GM20431 (cell line): Measurements from ENCODE around the gene EDEM3.
"Not testable (repeated sequence)": the region's sequence is repeated elsewhere in the genome, so short reads cannot be mapped to it uniquely, and the experiment has no call there.

Experiments used
- in situ Hi-C: fragments of 300-500 bp; cut with MseI, MboI; formaldehyde crosslinking; loops from one replicate; pipeline ENCODE4 v1.15.0; 2020; ENCODE audit warnings: low sequenced_read_pairs; ENCODE audit not compliant: unreplicated experiment

The EDEM3 gene

GRCh38 chr1:184754476-184755225 lies at the start of gene EDEM3:
TSS of gene EDEM3 (minus strand) at chr1:184754858. CDS start at chr1:184754646, 212 bp downstream.
- in situ Hi-C loops: no loop called here

GRCh38 chr1:184804220-184804619 lies 49.6 kb upstream of the EDEM3 start:
- in situ Hi-C loops: no loop called here

GRCh38 chr1:184803180-184803492 lies 48.5 kb upstream of the EDEM3 start:
- in situ Hi-C loops: no loop called here

GRCh38 chr1:184802354-184803179 lies 47.9 kb upstream of the EDEM3 start:
- in situ Hi-C loops: no loop called here

GRCh38 chr1:184801503-184801902 lies 46.8 kb upstream of the EDEM3 start:
- in situ Hi-C loops: no loop called here

- in situ Hi-C loops: no loop called here
These were observed 46.2 kb upstream of the EDEM3 start for GRCh38 chr1:184800876-184801275.

GRCh38 chr1:184793967-184794366 lies 39.3 kb upstream of the EDEM3 start:
- in situ Hi-C loops: no loop called here

GRCh38 chr1:184792450-184792969 lies 37.9 kb upstream of the EDEM3 start:
- in situ Hi-C loops: no loop called here

GRCh38 chr1:184791550-184791900 lies 36.9 kb upstream of the EDEM3 start:
- in situ Hi-C loops: no loop called here

- in situ Hi-C loops: no loop called here
These were observed 36.2 kb upstream of the EDEM3 start for GRCh38 chr1:184790642-184791549.

- in situ Hi-C loops: no loop called here
These were observed 35.2 kb upstream of the EDEM3 start for GRCh38 chr1:184789884-184790283.

- in situ Hi-C loops: no loop called here
These were observed 34.3 kb upstream of the EDEM3 start for GRCh38 chr1:184788970-184789369.

- in situ Hi-C loops: no loop called here
These were observed 30.9 kb upstream of the EDEM3 start for GRCh38 chr1:184785529-184785928.

GRCh38 chr1:184783723-184784122 lies 29.1 kb upstream of the EDEM3 start:
- in situ Hi-C loops: not testable (repeated sequence)

- in situ Hi-C loops: no loop called here
These were observed 27.3 kb upstream of the EDEM3 start for GRCh38 chr1:184781941-184782340.

GRCh38 chr1:184775885-184776284 lies 21.2 kb upstream of the EDEM3 start:
- in situ Hi-C loops: no loop called here

- in situ Hi-C loops: no loop called here
These were observed 20.7 kb upstream of the EDEM3 start for GRCh38 chr1:184775329-184775728.

- in situ Hi-C loops: no loop called here
These were observed 19.2 kb upstream of the EDEM3 start for GRCh38 chr1:184773762-184774320.

GRCh38 chr1:184771190-184771691 lies 16.6 kb upstream of the EDEM3 start:
- in situ Hi-C loops: no loop called here
